Gastrocnemius medialis (tissue), 4 donors: Measurements from ENCODE around the gene DHRSX.

Experiments
- CTCF ChIP-seq, 5 experiments: fragments of 450-650 bp in 3 of 5; fragments of 200-600 bp in 2 of 5; sonication (generic) in 2 of 5; IDR thresholded peaks in 4 of 5; conservative IDR thresholded peaks in 1 of 5; 1 replicate in 4 of 5; 2 replicates in 1 of 5; pipeline ENCODE4 v1.5.1; 2016 to 2019; ENCODE audit warnings: antibody characterized with exemption in 5 of 5, mild to moderate bottlenecking in 3 of 5, moderate library complexity in 3 of 5
- POLR2A ChIP-seq, 2 donors: fragments of 450-650 bp; IDR thresholded peaks; one replicate each; pipeline ENCODE4 v1.6.1; 2017; ENCODE audit warnings: antibody characterized with exemption in 2 of 2, mild to moderate bottlenecking in 2 of 2, moderate library complexity in 2 of 2

- TF ChIP-seq CTCF (IDR thresholded peaks at IDR 0.05 in 4 of 5, conservative IDR thresholded peaks at IDR 0.05 in 1 of 5) (no peak), POLR2A (IDR thresholded peaks at IDR 0.05) (no peak)
Observed at GRCh38 chrX:2521092-2521926, 20.5 kb upstream of the DHRSX start.
